KOPT-K1 (cell line): ENCODE results near the gene PRSS48.
"Not testable (repeated sequence)": the region's sequence is repeated elsewhere in the genome, so short reads cannot be mapped to it uniquely, and the experiment has no call there.

ENCODE experiments used
- H3K27ac ChIP-seq: fragments of 200-600 bp; sonication (generic); 2 replicates; pipeline ENCODE4 v1.5.1; 2016; ENCODE audit warnings: antibody characterized with exemption, mild to moderate bottlenecking, low read depth, low read length; ENCODE audit not compliant: poor library complexity, severe bottlenecking
- H3K36me3 ChIP-seq: fragments of 200-600 bp; sonication (generic); 2 replicates; pipeline ENCODE4 v1.5.1; 2017; ENCODE audit warnings: antibody characterized with exemption, mild to moderate bottlenecking, low read length, moderate library complexity; ENCODE audit not compliant: insufficient read depth
- H3K9me3 ChIP-seq: fragments of 200-600 bp; sonication (generic); 2 replicates; pipeline ENCODE4 v1.5.1; 2017; ENCODE audit warnings: antibody characterized with exemption, low read length, mild to moderate bottlenecking; ENCODE audit not compliant: insufficient read depth, poor library complexity, severe bottlenecking

The PRSS48 gene, protein sequence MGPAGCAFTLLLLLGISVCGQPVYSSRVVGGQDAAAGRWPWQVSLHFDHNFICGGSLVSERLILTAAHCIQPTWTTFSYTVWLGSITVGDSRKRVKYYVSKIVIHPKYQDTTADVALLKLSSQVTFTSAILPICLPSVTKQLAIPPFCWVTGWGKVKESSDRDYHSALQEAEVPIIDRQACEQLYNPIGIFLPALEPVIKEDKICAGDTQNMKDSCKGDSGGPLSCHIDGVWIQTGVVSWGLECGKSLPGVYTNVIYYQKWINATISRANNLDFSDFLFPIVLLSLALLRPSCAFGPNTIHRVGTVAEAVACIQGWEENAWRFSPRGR

GRCh38 chr4:151276787-151277562, at the start of gene PRSS48:
Gene PRSS48, plus strand, starts transcription at chr4:151277161. Its CDS starts 12 bp downstream, at chr4:151277173.
- H3K36me3 ChIP-seq, result no peaks in the 10 kb centered on the region
- no peaks in the 10 kb centered on the region for H3K9me3 ChIP-seq
- H3K27ac ChIP-seq, result no peak within 1 kb of the TSS

- Histone ChIP-seq H3K27ac (no peak overlapping the region), H3K9me3 (no peaks in the 10 kb centered on the region), H3K36me3 (no peaks in the 10 kb centered on the region)
Observed at GRCh38 chr4:151227172-151227571, 49.8 kb upstream of the PRSS48 start.

DNA sequence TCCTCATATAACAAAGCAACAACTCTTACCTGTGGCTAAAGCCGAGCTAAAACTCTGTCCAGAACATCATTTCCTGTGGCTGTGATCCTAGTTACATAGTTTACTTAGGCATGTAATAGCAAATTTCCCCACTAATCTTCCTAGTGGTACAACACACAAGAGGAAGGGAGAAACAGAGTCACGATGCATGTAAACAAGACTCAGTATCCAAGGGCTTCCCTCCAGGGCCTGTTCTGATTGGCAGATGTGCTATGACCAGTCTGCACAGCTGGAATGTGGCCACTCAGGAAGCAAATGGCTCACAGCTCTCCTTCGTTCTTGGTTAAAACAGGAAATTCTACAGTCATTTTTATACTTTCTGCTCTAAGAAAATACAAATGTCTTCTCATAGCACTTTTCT, 49.2 kb upstream of the PRSS48 start:
- Histone ChIP-seq H3K27ac (no peak overlapping the region), H3K36me3 (no peaks in the 10 kb centered on the region), H3K9me3 (no peaks in the 10 kb centered on the region)

DNA sequence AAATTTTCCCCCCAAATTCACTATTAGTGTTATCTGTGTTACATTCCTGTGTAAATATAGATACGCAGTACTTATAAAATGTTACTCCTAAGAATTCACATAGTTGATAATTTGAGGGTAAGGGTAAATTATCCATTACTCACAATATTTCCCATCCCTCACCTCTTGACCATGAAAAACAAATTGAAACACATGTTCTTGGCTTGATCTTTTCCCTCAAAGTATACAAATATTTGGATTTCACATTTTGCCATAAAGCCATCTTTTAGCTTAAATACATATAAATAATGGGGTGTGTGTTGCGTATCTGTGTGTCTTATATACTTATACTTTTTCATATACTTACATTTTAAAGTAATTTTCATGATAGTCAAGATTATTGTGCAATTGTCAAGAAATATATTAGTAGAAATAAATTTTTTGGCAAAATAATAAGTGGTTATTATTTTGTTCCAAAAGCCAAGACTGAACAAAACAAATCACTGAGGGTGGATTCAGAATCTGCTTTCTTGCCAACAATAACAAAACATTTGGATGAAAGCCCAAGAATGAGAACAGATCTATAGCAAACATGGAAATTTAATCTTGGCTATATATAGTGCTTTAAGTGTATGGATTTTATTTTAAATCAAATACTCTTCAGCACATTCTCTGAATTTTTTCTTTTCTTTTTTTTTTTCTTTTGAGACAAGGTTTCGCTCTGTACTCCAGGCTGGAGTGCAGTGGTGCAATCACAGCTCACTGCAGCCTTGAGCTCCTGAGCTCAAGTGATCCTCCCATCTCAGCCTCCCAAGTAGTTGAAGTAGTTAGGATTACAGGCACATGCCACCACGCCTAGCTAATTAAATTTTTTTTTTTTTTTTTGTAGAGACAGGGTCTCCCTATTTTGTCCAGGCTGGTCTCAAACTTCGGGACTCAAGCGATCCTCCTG, 48.5 kb upstream of the PRSS48 start:
- Histone ChIP-seq H3K9me3 (no peaks in the 10 kb centered on the region), H3K27ac (no peak overlapping the region), H3K36me3 (no peaks in the 10 kb centered on the region)

DNA sequence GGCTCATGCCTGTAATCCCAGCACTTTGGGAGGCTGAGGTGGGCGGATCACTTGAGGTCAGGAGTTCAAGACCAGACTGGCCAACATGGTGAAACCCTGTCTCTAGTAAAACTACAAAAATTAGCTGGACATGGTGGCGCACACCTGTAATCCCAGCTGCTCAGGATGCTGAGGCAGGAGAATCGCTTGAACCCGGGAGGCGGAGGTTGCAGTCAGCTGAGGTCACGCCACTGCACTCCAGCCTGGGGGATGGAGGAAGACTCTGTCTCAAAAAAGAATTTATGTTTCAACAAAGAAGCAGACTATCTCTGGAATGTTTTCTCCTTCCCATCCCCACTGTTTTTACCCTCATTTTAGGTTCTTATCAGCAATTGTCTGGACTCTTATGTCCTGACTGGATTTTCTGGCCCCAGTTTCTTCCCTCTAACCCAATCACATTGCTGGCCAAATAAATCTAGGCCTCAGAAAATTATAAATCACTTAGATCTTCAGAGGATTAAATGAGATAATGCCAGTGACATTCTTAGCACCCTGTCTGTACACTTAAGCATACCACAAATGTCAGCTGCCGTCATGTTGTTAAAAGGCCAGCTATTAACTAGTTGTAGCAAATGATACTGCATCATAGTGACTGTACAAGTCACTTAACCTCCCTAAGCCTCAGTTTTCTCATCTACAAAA, 44.9 kb upstream of the PRSS48 start:
- Histone ChIP-seq H3K27ac (no peak overlapping the region), H3K9me3 (no peaks in the 10 kb centered on the region), H3K36me3 (no peaks in the 10 kb centered on the region)

- H3K36me3 ChIP-seq, result no peaks in the 10 kb centered on the region
- H3K27ac ChIP-seq, result no peak overlapping the region
- no peaks in the 10 kb centered on the region for H3K9me3 ChIP-seq
Observed at GRCh38 chr4:151233600-151233999, 43.4 kb upstream of the PRSS48 start.

GRCh38 chr4:151235373-151235772, 41.6 kb upstream of the PRSS48 start:
- H3K9me3 ChIP-seq, H3K36me3 ChIP-seq, H3K27ac ChIP-seq: not testable (repeated sequence)

DNA sequence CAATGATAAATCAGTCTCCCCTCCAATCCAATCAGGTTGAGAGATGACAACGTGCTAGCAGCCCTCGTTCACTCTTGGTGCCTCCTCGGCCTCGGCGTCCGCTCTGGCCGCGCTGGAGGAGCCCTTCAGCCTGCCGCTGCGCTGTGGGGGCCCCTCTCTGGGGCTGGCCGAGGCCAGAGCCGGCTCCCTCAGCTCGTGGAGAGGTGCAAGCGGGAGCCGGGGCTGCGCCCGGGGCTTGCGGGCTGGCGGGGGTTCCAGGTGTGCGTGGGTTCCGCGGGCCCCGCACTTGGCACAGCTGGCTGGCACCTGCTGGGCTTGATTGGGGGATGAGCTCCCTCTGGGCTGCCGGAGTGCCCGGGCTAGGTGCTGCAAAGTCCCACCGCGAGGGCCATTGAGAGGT, 40.9 kb upstream of the PRSS48 start:
- H3K27ac ChIP-seq, result no peak overlapping the region
- H3K36me3 ChIP-seq, result no peaks in the 10 kb centered on the region
- H3K9me3 ChIP-seq, result no peaks in the 10 kb centered on the region

- no peak overlapping the region for H3K27ac ChIP-seq
- no peaks in the 10 kb centered on the region for H3K36me3 ChIP-seq
- H3K9me3 ChIP-seq, result no peaks in the 10 kb centered on the region
Observed at GRCh38 chr4:151238477-151238876, 38.5 kb upstream of the PRSS48 start.

- no peaks in the 10 kb centered on the region for H3K9me3 ChIP-seq
Observed at GRCh38 chr4:151239608-151240007, 37.4 kb upstream of the PRSS48 start.

GRCh38 chr4:151242305-151242704, 34.7 kb upstream of the PRSS48 start:
- no peaks in the 10 kb centered on the region for H3K9me3 ChIP-seq
- no peaks in the 10 kb centered on the region for H3K36me3 ChIP-seq
- no peak overlapping the region for H3K27ac ChIP-seq

More at GRCh38 chr4:151239608-151240007, 37.4 kb upstream of the PRSS48 start:
- no peaks in the 10 kb centered on the region for H3K36me3 ChIP-seq
- no peak overlapping the region for H3K27ac ChIP-seq

- H3K36me3 ChIP-seq, result no peaks in the 10 kb centered on the region
- H3K9me3 ChIP-seq, result no peaks in the 10 kb centered on the region
- H3K27ac ChIP-seq, result no peak overlapping the region
Observed at GRCh38 chr4:151246742-151247141, 30.2 kb upstream of the PRSS48 start.

GRCh38 chr4:151247395-151247794, 29.6 kb upstream of the PRSS48 start:
- Histone ChIP-seq H3K36me3 (no peaks in the 10 kb centered on the region), H3K9me3 (no peaks in the 10 kb centered on the region), H3K27ac (no peak overlapping the region)

DNA sequence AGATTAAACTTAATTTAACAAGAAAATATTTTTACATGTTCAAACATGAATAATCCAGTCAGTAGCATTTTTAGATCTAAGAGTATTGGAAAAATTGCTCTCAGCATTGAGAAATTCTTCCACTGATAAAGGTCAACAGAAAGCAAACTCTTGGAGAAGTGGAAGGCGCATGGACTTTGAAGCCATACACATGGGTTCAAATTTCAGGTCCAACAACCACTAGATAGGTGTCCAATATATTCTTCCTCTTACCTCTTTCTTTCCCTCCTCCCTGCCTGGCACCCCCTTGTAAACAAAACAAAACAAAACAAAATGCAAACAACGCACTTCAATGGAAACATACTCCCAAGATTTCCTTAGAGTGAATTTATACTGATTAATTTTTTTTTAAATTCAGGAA, 28.4 kb upstream of the PRSS48 start:
- Histone ChIP-seq H3K36me3 (no peaks in the 10 kb centered on the region), H3K9me3 (no peaks in the 10 kb centered on the region), H3K27ac (no peak overlapping the region)
